Activated CD4-positive, alpha-beta T cell treated with anti-CD3 and anti-CD28 coated beads, Interleukin-2, Interleukin-6, amounts not matched to agents 100 ng/mL and 50 ng/mL, durations not matched to agents 16 hours and 8 hours (primary cell): Measurements from ENCODE around the gene KIF9.
"Not testable (repeated sequence)": the region's sequence is repeated elsewhere in the genome, so short reads cannot be mapped to it uniquely, and the experiment has no call there.

Source experiments
- DNase-seq: peaks from one replicate; pipeline ENCODE4 v3.0.0-alpha.2; 2020

Gene KIF9

GRCh38 chr3:47282424-47283192, at the start of gene KIF9, which contains the start of gene KLHL18:
KIF9 (minus strand) TSS chr3:47282799; CDS start chr3:47277374, 5,425 bp downstream.
KLHL18 (plus strand) TSS chr3:47282944; CDS start chr3:47282966, 22 bp downstream.
- DNase-seq = peak; percentile 97

GRCh38 chr3:47324278-47324865, 41.8 kb upstream of the KIF9 start:
- peak; percentile 61 for DNase-seq

- no peak for DNase-seq
Measured at GRCh38 chr3:47323431-47324277, 41.1 kb upstream of the KIF9 start.

- no peak for DNase-seq
Measured at GRCh38 chr3:47319956-47320355, 37.4 kb upstream of the KIF9 start.

GRCh38 chr3:47318916-47319315, 36.3 kb upstream of the KIF9 start:
- DNase-seq = no peak

- DNase-seq = not testable (repeated sequence)
Measured at GRCh38 chr3:47316151-47316550, 33.6 kb upstream of the KIF9 start.

- DNase-seq = no peak
Measured at GRCh38 chr3:47315069-47315647, 32.6 kb upstream of the KIF9 start.

- no peak for DNase-seq
Measured at GRCh38 chr3:47314056-47314764, 31.6 kb upstream of the KIF9 start.

- no peak for DNase-seq
Measured at GRCh38 chr3:47313341-47314055, 30.9 kb upstream of the KIF9 start.

GRCh38 chr3:47310391-47310790, 27.8 kb upstream of the KIF9 start:
- no peak for DNase-seq

- DNase-seq = not testable (repeated sequence)
Measured at GRCh38 chr3:47309231-47309630, 26.6 kb upstream of the KIF9 start.

- no peak for DNase-seq
Measured at GRCh38 chr3:47306022-47306421, 23.4 kb upstream of the KIF9 start.

- DNase-seq = no peak
Measured at GRCh38 chr3:47301456-47301855, 18.9 kb upstream of the KIF9 start.

- no peak for DNase-seq
Measured at GRCh38 chr3:47299381-47300318, 17.1 kb upstream of the KIF9 start.

- DNase-seq = no peak
Measured at GRCh38 chr3:47298439-47298838, 15.8 kb upstream of the KIF9 start.

- DNase-seq = no peak
Measured at GRCh38 chr3:47296562-47297302, 14.1 kb upstream of the KIF9 start.

- DNase-seq = no peak
Measured at GRCh38 chr3:47295976-47296375, 13.4 kb upstream of the KIF9 start.

- no peak for DNase-seq
Measured at GRCh38 chr3:47295322-47295721, 12.7 kb upstream of the KIF9 start.

- DNase-seq = no peak
Measured at GRCh38 chr3:47294392-47294791, 11.8 kb upstream of the KIF9 start.

- no peak for DNase-seq
Measured at GRCh38 chr3:47293822-47294221, 11.2 kb upstream of the KIF9 start.
